Neural crest cell (in vitro differentiated cells): ENCODE measurements around the gene DPH7. TPM values are rescaled to one million over a fixed set of nuclear protein-coding genes. Genes with fewer than 3 reads are reported as not detected.
"Not testable (repeated sequence)": the region's sequence is repeated elsewhere in the genome, so short reads cannot be mapped to it uniquely, and the experiment has no call there.

Experiments
- DNase-seq: peaks from one replicate; pipeline ENCODE4 v3.0.0; 2021; ENCODE audit warnings: low read depth, mixed read lengths, low spot score
- H3K27ac Mint-ChIP-seq: one replicate; pipeline ENCODE4 v1.8.0; 2021; ENCODE audit warnings: mild to moderate bottlenecking, mixed read lengths; ENCODE audit not compliant: unreplicated experiment
- H3K27me3 Mint-ChIP-seq: 2 replicates; pipeline ENCODE4 v1.8.0; 2021; ENCODE audit warnings: low read depth, mild to moderate bottlenecking, mixed read lengths
- H3K36me3 Mint-ChIP-seq: 2 replicates; pipeline ENCODE4 v1.8.0; 2021; ENCODE audit warnings: low read depth, mild to moderate bottlenecking, mixed read lengths
- H3K4me1 Mint-ChIP-seq: 2 replicates; pipeline ENCODE4 v1.8.0; 2021; ENCODE audit warnings: mixed read lengths
- H3K4me3 Mint-ChIP-seq: one replicate; pipeline ENCODE4 v1.8.0; 2021; ENCODE audit warnings: mild to moderate bottlenecking, mixed read lengths
- H3K9me3 Mint-ChIP-seq: 2 replicates; pipeline ENCODE4 v1.8.0; 2021; ENCODE audit warnings: mixed read lengths
- CTCF ChIP-seq: fragments of 200-600 bp; sonication (generic); conservative IDR thresholded peaks from 2 replicates; pipeline ENCODE4 v1.5.0; 2021; ENCODE audit warnings: antibody characterized with exemption, mild to moderate bottlenecking
- long read RNA-seq: library from polyadenylated mRNA; unstranded; transcript quantifications from one replicate; pipeline ENCODE4 v2.0.0, GENCODE V29; 2020
- total RNA-seq: library from RNA; stranded (reverse); gene quantifications from 2 replicates; pipeline ENCODE4 v1.2.1, GENCODE V29; 2021

The DPH7 gene
- total RNA-seq: 59.0 and 63.0 TPM in 2 replicates
- long read RNA-seq, transcript DPH7-201 (9 exons, 1,847 nt): major isoform, 18 of 40 reads
- long read RNA-seq, partial matches to known transcripts: 1 of 40 reads
- long read RNA-seq, other reads (novel, unspliced or antisense): 21 of 40 reads

GRCh38 chr9:137578518-137579258 lies at the start of gene DPH7:
DPH7 (minus strand) TSS chr9:137578925; CDS start chr9:137578777, 148 bp downstream.
- H3K9me3 Mint-ChIP-seq: no peaks in the 10 kb centered on the region
- peaks cover 22% of the 10 kb centered on the region for H3K4me1 Mint-ChIP-seq
- DNase-seq: peak; percentile 98
- H3K4me3 Mint-ChIP-seq: peak within 1 kb of the TSS; percentile 92
- no peaks in the 10 kb centered on the region for H3K27me3 Mint-ChIP-seq
- H3K36me3 Mint-ChIP-seq: peaks cover 6% of the 10 kb centered on the region
- peak; percentile 95 for TF ChIP-seq CTCF
- peak within 1 kb of the TSS; percentile 78 for H3K27ac Mint-ChIP-seq

GRCh38 chr9:137627406-137627805 lies 48.7 kb upstream of the DPH7 start:
- peaks cover 17% of the 10 kb centered on the region for H3K4me1 Mint-ChIP-seq
- DNase-seq, H3K36me3 Mint-ChIP-seq, H3K27me3 Mint-ChIP-seq, H3K4me3 Mint-ChIP-seq, H3K9me3 Mint-ChIP-seq, H3K27ac Mint-ChIP-seq: not testable (repeated sequence)

- no peak overlapping the region for H3K4me3 Mint-ChIP-seq
- no peak overlapping the region for H3K27ac Mint-ChIP-seq
- peaks cover 5% of the 10 kb centered on the region for H3K36me3 Mint-ChIP-seq
- DNase-seq: no peak
- H3K27me3 Mint-ChIP-seq: no peaks in the 10 kb centered on the region
- peaks cover 19% of the 10 kb centered on the region for H3K4me1 Mint-ChIP-seq
- H3K9me3 Mint-ChIP-seq: no peaks in the 10 kb centered on the region
- no peak for TF ChIP-seq CTCF
Measured at GRCh38 chr9:137626464-137626863, 47.7 kb upstream of the DPH7 start.

GRCh38 chr9:137622211-137622610 lies 43.5 kb upstream of the DPH7 start:
- Mint-ChIP-seq H3K27ac (peak overlapping the region; percentile 75), H3K4me1 (peaks cover 35% of the 10 kb centered on the region), H3K4me3 (peak overlapping the region; percentile 79)
- not testable (repeated sequence) for H3K27me3 Mint-ChIP-seq, H3K9me3 Mint-ChIP-seq, DNase-seq, H3K36me3 Mint-ChIP-seq

- H3K27ac Mint-ChIP-seq: no peak overlapping the region
- TF ChIP-seq CTCF: peak; percentile 62
- no peaks in the 10 kb centered on the region for H3K27me3 Mint-ChIP-seq
- peak overlapping the region; percentile 87 for H3K4me3 Mint-ChIP-seq
- H3K9me3 Mint-ChIP-seq: no peaks in the 10 kb centered on the region
- no peak for DNase-seq
- peaks cover 3% of the 10 kb centered on the region for H3K36me3 Mint-ChIP-seq
- H3K4me1 Mint-ChIP-seq: peaks cover 32% of the 10 kb centered on the region
Measured at GRCh38 chr9:137621131-137621757, 42.5 kb upstream of the DPH7 start.

GRCh38 chr9:137620581-137620980 lies 41.9 kb upstream of the DPH7 start:
- H3K4me1 Mint-ChIP-seq: peaks cover 32% of the 10 kb centered on the region
- H3K4me3 Mint-ChIP-seq: peak overlapping the region; percentile 87
- H3K9me3 Mint-ChIP-seq: no peaks in the 10 kb centered on the region
- H3K36me3 Mint-ChIP-seq: peaks cover 3% of the 10 kb centered on the region
- TF ChIP-seq CTCF: no peak
- no peak for DNase-seq
- H3K27ac Mint-ChIP-seq: no peak overlapping the region
- no peaks in the 10 kb centered on the region for H3K27me3 Mint-ChIP-seq
